Lower lobe of right lung (tissue), 2 donors: ENCODE data around the gene STK32C. TPM values are rescaled to one million over a fixed set of nuclear protein-coding genes. Genes with fewer than 3 reads are reported as not detected.
A peak's percentile ranks its signal among the peaks of the same experiment; 100 is the strongest.
"Not testable (repeated sequence)": the region's sequence is repeated elsewhere in the genome, so short reads cannot be mapped to it uniquely, and the experiment has no call there.

Experiments used
- ATAC-seq, 2 donors: fragments of 200-7000 bp; cut with Tn5 transposase; one replicate each; pipeline ENCODE4 v1.9.1; 2020 to 2022; ENCODE audit warnings: mild to moderate bottlenecking in 2 of 2, moderate library complexity in 2 of 2
- DNase-seq: peaks from one replicate; pipeline ENCODE4 v3.0.0-alpha.2; 2020
- H3K27ac ChIP-seq: fragments of 200-600 bp; one replicate; pipeline ENCODE4 v1.8.0; 2022
- H3K27me3 ChIP-seq: fragments of 200-600 bp; one replicate; pipeline ENCODE4 v1.8.0; 2022; ENCODE audit warnings: low read depth
- H3K36me3 ChIP-seq: fragments of 200-600 bp; one replicate; pipeline ENCODE4 v1.8.0; 2022; ENCODE audit warnings: mild to moderate bottlenecking
- H3K4me1 ChIP-seq: fragments of 200-600 bp; one replicate; pipeline ENCODE4 v1.8.0; 2022
- H3K4me3 ChIP-seq: fragments of 200-600 bp; one replicate; pipeline ENCODE4 v1.8.0; 2022; ENCODE audit warnings: mild to moderate bottlenecking
- H3K9me3 ChIP-seq: fragments of 200-600 bp; one replicate; pipeline ENCODE4 v1.8.0; 2022
- CTCF ChIP-seq: fragments of 200-600 bp; IDR thresholded peaks from one replicate; pipeline ENCODE4 v1.8.0; 2022; ENCODE audit warnings: antibody characterized with exemption, mild to moderate bottlenecking
- intact Hi-C: fragments of 100-400 bp; cut with DNase I; formaldehyde crosslinking; loops from one replicate; pipeline ENCODE4 v1.11.0; 2022
- total RNA-seq: library from RNA; stranded (reverse); fragmentation: NEBNext Ultra II Directional; extraction: Animal tissue kit (Norgen Biotek cat#: 25700); gene quantifications from one replicate; pipeline ENCODE4 v1.2.1, GENCODE V29; 2021
- donor health status: DM: no; HTN: yes; CAD: no; lungs with severe emphysema.

The STK32C gene
- total RNA-seq, 1 donor from 2014 or later = 14.1 TPM

GRCh38 chr10:132324186-132324585 lies 16.4 kb upstream of the STK32C start:
- no peaks in the 10 kb centered on the region for H3K36me3 ChIP-seq
- no peak for ATAC-seq
- peaks cover 10% of the 10 kb centered on the region for H3K4me1 ChIP-seq
- no peak for TF ChIP-seq CTCF
- H3K27me3 ChIP-seq = no peaks in the 10 kb centered on the region
- intact Hi-C loops = no loop called here
- no peaks in the 10 kb centered on the region for H3K9me3 ChIP-seq
- no peak overlapping the region for H3K4me3 ChIP-seq
- no peak for DNase-seq
- H3K27ac ChIP-seq = no peak overlapping the region

GRCh38 chr10:132322586-132323048 lies 14.9 kb upstream of the STK32C start:
- no peak for TF ChIP-seq CTCF
- Histone ChIP-seq H3K27ac (peak overlapping the region; percentile 31), H3K4me1 (no peaks in the 10 kb centered on the region), H3K36me3 (no peaks in the 10 kb centered on the region), H3K9me3 (no peaks in the 10 kb centered on the region), H3K4me3 (no peak overlapping the region), H3K27me3 (no peaks in the 10 kb centered on the region)
- DNase-seq = peak; percentile 20
- intact Hi-C loops = no loop called here
- ATAC-seq = peak; percentile 49 to 71

- Histone ChIP-seq H3K36me3 (no peaks in the 10 kb centered on the region), H3K27me3 (no peaks in the 10 kb centered on the region), H3K9me3 (no peaks in the 10 kb centered on the region), H3K4me1 (no peaks in the 10 kb centered on the region), H3K4me3 (no peak overlapping the region), H3K27ac (no peak overlapping the region)
- DNase-seq = peak; percentile 11
- intact Hi-C loops = no loop called here
- no peak for ATAC-seq
- no peak for TF ChIP-seq CTCF
Observed at GRCh38 chr10:132321726-132322125, 14.0 kb upstream of the STK32C start.

- Histone ChIP-seq H3K36me3 (no peaks in the 10 kb centered on the region), H3K9me3 (no peaks in the 10 kb centered on the region), H3K27ac (no peak overlapping the region), H3K4me1 (no peaks in the 10 kb centered on the region), H3K4me3 (no peak overlapping the region), H3K27me3 (no peaks in the 10 kb centered on the region)
- TF ChIP-seq CTCF = no peak
- no peak for ATAC-seq
- DNase-seq = no peak
- intact Hi-C loops = no loop called here
Observed at GRCh38 chr10:132320654-132321469, 13.1 kb upstream of the STK32C start.

GRCh38 chr10:132319853-132320653 lies 12.3 kb upstream of the STK32C start:
- H3K27ac ChIP-seq = no peak overlapping the region
- no peaks in the 10 kb centered on the region for H3K4me1 ChIP-seq
- no peaks in the 10 kb centered on the region for H3K9me3 ChIP-seq
- ATAC-seq = peak; percentile 64 to 69
- TF ChIP-seq CTCF = no peak
- intact Hi-C loops = no loop called here
- no peak overlapping the region for H3K4me3 ChIP-seq
- no peak for DNase-seq
- no peaks in the 10 kb centered on the region for H3K27me3 ChIP-seq
- no peaks in the 10 kb centered on the region for H3K36me3 ChIP-seq

GRCh38 chr10:132317477-132317876 lies 9.7 kb upstream of the STK32C start:
- H3K27ac ChIP-seq, intact Hi-C loops, H3K27me3 ChIP-seq, H3K4me1 ChIP-seq, H3K9me3 ChIP-seq, DNase-seq, ATAC-seq, H3K4me3 ChIP-seq, H3K36me3 ChIP-seq: not testable (repeated sequence)
